NCI-H1105 (cell line): ENCODE measurements around the gene GARIN3.

Source experiments
- DNase-seq: peaks from one replicate; lab custom pipeline; 2025; lab: John Stamatoyannopoulos, UW

The GARIN3 gene

GRCh38 chr5:157143127-157143971 lies 22.7 kb downstream of the GARIN3 start:
- no peak for DNase-seq

- DNase-seq, result peak; percentile 75
Observed at GRCh38 chr5:157142317-157143126, 23.5 kb downstream of the GARIN3 start, which contains the start of gene MED7. MED7 (minus strand) TSS chr5:157142865; CDS start chr5:157139431, 3,434 bp downstream.

- no peak for DNase-seq
Observed at GRCh38 chr5:157137691-157138090, 28.4 kb downstream of the GARIN3 start.

- DNase-seq, result no peak
Observed at GRCh38 chr5:157132281-157132612, 33.8 kb downstream of the GARIN3 start.

- DNase-seq, result no peak
Observed at GRCh38 chr5:157130925-157131324, 35.1 kb downstream of the GARIN3 start.

GRCh38 chr5:157121709-157122108 lies 44.4 kb downstream of the GARIN3 start:
- DNase-seq, result no peak

- DNase-seq, result no peak
Observed at GRCh38 chr5:157120102-157120501, 46.0 kb downstream of the GARIN3 start.

GRCh38 chr5:157116483-157116954 lies 49.5 kb downstream of the GARIN3 start:
- no peak for DNase-seq

- no peak for DNase-seq
Observed at GRCh38 chr5:157115502-157115901, 50.6 kb downstream of the GARIN3 start.

- no peak for DNase-seq
Observed at GRCh38 chr5:157115012-157115411, 51.1 kb downstream of the GARIN3 start.

- no peak for DNase-seq
Observed at GRCh38 chr5:157113002-157113401, 53.1 kb downstream of the GARIN3 start.
